ENCODE data around the gene BTN1A1. TPM values are rescaled to one million over a fixed set of nuclear protein-coding genes. Genes with fewer than 3 reads are reported as not detected.

The BTN1A1 gene
- total and polyA plus RNA-seq, 9 of the 15 experiments (the other 6 are each of a cell fraction or from before 2014, with no cell fraction given), result 0.01 to 0.15 (median 0.06) TPM; not detected in 4

DNA sequence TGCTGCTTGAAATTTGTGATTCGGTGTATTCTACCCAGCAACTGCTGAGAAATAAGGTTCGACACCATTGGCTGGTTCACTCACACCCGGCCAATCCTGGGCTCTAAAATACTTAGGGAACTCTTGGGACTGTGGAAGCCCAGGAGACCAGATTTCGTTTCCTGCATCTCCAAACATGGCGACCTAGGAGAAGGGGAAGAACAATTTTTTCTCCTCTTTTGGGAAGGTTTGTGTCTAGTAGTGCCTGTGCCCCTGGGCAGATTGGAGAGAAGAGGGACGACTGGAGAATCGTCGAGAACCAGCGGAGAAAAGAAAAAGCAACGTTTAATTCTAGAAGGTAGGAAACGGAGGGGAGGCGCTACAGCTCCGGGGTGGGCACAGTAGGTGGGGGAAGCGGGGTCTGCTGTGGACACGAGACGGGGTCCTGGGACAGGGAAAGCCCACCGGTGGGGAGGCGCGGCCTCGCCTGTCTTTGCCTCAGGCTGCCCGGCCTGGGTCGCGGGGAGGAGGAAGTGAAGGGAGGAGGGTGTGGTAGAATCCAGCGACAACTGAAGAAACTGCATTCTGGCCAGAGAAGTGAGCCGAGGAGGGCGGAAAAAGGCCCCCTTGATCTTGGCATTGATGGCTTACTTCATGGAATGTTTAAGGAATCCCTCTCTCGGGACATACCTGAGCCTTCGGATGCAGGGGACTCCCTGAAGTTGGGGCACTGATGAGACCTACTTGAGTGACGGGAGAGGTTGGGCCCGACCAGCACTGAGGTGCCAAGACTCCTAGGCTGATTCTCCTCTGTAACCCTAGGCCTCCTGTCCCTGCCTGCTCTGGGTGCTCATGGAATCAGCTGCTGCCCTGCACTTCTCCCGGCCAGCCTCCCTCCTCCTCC is 42.1 kb upstream of the BTN1A1 start, which contains the start of gene BTN2A1 (continued):
- TF ChIP-seq, protein P1, sequence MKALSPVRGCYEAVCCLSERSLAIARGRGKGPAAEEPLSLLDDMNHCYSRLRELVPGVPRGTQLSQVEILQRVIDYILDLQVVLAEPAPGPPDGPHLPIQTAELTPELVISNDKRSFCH (CRISPR knock-in tag; IDR thresholded peaks at IDR 0.05), result no peak
- TF ChIP-seq, protein P1 (tag; IDR thresholded peaks at IDR 0.05), result peak; percentile 21; the same call in 1 of the 2 replicates
- TF ChIP-seq ZNF778 (CRISPR knock-in tag; IDR thresholded peaks at IDR 0.05) (no peak), DPF2 (IDR thresholded peaks at IDR 0.05) (0 out of 2 replicates have a peak, but pooled peaks have one; percentile 7), NFIX (CRISPR knock-in tag; IDR thresholded peaks at IDR 0.05; ENCODE audit: low read depth) (no peak), RBFOX2 (IDR thresholded peaks at IDR 0.05; ENCODE audit: low read depth, low read length) (peak; percentile 71), RFX5 (IDR thresholded peaks at IDR 0.05; ENCODE audit: low read depth, low read length) (peak; percentile 98), FOXA1 (IDR thresholded peaks at IDR 0.05; ENCODE audit: borderline replicate concordance) (no peak), ZBTB8A (IDR thresholded peaks at IDR 0.05; ENCODE audit: partially characterized antibody) (no peak), SUPT5H (IDR thresholded peaks at IDR 0.05) (peak; percentile 82), ZSCAN29 (IDR thresholded peaks at IDR 0.05) (0 out of 2 replicates have a peak, but pooled peaks have one; percentile 34), TCF7 (IDR thresholded peaks at IDR 0.05; ENCODE audit: borderline replicate concordance) (no peak), TCF3 (CRISPR knock-in tag; IDR thresholded peaks at IDR 0.05) (no peak), GTF2E2 (tag; IDR thresholded peaks at IDR 0.05) (0 out of 2 replicates have a peak, but pooled peaks have one; percentile 31), MBD2 (IDR thresholded peaks at IDR 0.05; ENCODE audit: borderline replicate concordance, low read depth) (peak; percentile 77; the same call in 1 of the 2 replicates), PYGO2 (tag; IDR thresholded peaks at IDR 0.05) (no peak), SMAD1 (IDR thresholded peaks at IDR 0.05; ENCODE audit: low read depth, low read length, partially characterized antibody) (no peak), THRAP3 (IDR thresholded peaks at IDR 0.05; ENCODE audit: borderline replicate concordance) (no peak), ATF7 (IDR thresholded peaks at IDR 0.05) (peak; percentile 19; the same call in 1 of the 2 replicates)
- TF ChIP-seq, protein P2, sequence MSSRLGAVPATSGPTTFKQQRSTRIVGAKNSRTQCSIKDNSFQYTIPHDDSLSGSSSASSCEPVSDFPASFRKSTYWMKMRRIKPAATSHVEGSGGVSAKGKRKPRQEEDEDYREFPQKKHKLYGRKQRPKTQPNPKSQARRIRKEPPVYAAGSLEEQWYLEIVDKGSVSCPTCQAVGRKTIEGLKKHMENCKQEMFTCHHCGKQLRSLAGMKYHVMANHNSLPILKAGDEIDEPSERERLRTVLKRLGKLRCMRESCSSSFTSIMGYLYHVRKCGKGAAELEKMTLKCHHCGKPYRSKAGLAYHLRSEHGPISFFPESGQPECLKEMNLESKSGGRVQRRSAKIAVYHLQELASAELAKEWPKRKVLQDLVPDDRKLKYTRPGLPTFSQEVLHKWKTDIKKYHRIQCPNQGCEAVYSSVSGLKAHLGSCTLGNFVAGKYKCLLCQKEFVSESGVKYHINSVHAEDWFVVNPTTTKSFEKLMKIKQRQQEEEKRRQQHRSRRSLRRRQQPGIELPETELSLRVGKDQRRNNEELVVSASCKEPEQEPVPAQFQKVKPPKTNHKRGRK (tag; IDR thresholded peaks at IDR 0.05), result peak; percentile 5
- TF ChIP-seq, protein P3, sequence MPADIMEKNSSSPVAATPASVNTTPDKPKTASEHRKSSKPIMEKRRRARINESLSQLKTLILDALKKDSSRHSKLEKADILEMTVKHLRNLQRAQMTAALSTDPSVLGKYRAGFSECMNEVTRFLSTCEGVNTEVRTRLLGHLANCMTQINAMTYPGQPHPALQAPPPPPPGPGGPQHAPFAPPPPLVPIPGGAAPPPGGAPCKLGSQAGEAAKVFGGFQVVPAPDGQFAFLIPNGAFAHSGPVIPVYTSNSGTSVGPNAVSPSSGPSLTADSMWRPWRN (IDR thresholded peaks at IDR 0.05; ENCODE audit: low read depth), result peak; percentile 24; the same call in 1 of the 2 replicates
- TF ChIP-seq, protein P4, sequence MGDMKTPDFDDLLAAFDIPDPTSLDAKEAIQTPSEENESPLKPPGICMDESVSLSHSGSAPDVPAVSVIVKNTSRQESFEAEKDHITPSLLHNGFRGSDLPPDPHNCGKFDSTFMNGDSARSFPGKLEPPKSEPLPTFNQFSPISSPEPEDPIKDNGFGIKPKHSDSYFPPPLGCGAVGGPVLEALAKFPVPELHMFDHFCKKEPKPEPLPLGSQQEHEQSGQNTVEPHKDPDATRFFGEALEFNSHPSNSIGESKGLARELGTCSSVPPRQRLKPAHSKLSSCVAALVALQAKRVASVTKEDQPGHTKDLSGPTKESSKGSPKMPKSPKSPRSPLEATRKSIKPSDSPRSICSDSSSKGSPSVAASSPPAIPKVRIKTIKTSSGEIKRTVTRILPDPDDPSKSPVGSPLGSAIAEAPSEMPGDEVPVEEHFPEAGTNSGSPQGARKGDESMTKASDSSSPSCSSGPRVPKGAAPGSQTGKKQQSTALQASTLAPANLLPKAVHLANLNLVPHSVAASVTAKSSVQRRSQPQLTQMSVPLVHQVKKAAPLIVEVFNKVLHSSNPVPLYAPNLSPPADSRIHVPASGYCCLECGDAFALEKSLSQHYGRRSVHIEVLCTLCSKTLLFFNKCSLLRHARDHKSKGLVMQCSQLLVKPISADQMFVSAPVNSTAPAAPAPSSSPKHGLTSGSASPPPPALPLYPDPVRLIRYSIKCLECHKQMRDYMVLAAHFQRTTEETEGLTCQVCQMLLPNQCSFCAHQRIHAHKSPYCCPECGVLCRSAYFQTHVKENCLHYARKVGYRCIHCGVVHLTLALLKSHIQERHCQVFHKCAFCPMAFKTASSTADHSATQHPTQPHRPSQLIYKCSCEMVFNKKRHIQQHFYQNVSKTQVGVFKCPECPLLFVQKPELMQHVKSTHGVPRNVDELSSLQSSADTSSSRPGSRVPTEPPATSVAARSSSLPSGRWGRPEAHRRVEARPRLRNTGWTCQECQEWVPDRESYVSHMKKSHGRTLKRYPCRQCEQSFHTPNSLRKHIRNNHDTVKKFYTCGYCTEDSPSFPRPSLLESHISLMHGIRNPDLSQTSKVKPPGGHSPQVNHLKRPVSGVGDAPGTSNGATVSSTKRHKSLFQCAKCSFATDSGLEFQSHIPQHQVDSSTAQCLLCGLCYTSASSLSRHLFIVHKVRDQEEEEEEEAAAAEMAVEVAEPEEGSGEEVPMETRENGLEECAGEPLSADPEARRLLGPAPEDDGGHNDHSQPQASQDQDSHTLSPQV (IDR thresholded peaks at IDR 0.05), result 0 out of 2 replicates have a peak, but pooled peaks have one; percentile 4
